ENCODE results near the gene PPP4R2. TPM values are rescaled to one million over a fixed set of nuclear protein-coding genes. Genes with fewer than 3 reads are reported as not detected.

Gene PPP4R2
- total and polyA plus RNA-seq, 5 experiments from 2014 or later: 28.3 to 65.1 (median 46.1) TPM

DNA sequence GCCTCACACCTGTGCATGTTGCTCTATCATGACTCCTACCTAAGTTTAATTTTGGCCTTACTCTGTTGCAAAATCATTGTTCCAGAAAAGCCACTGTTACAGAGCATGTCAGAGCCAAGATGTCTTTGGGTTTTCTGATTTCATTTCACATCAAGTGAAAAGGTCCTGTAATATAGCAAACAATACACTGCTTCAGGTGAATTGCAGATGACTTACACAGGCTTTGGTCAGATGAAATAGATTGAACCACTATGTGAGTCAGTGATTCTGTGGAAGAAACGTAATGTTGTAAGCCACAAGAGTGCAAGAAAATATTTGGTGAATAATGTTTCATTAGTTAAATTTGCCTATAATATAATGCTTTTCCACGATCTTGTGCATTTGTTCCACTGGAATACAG lies 87.6 kb downstream of the PPP4R2 start:
- Mint-ChIP-seq H3K9me3 (no peaks in the 10 kb centered on the region), H3K27ac (no peak overlapping the region), H3K36me3 (peaks cover 0 to 2% (median 0%) of the 10 kb centered on the region in 3 donors), H3K27me3 (no peaks in the 10 kb centered on the region), H3K4me1 (peaks cover 4 to 8% (median 7%) of the 10 kb centered on the region in 4 donors), H3K4me3 (no peak overlapping the region)
- no peak for ATAC-seq
- no peak for DNase-seq
- POLR2A ChIA-PET: no interaction called here

GRCh38 chr3:73086071-73086494 lies 89.5 kb downstream of the PPP4R2 start:
- peak; percentile 61 for ATAC-seq
- H3K4me3 Mint-ChIP-seq: peak overlapping the region; percentile 6 to 70 (median 32)
- H3K27ac Mint-ChIP-seq: peak overlapping the region in 2 of 10 donors; percentile 49 to 50
- H3K9me3 Mint-ChIP-seq: no peaks in the 10 kb centered on the region
- peak; percentile 19 to 70 (median 40) for DNase-seq
- POLR2A ChIA-PET: no interaction called here
- H3K27me3 Mint-ChIP-seq: no peaks in the 10 kb centered on the region
- H3K36me3 Mint-ChIP-seq: no peaks in the 10 kb centered on the region
- H3K4me1 Mint-ChIP-seq: peaks cover 4 to 8% (median 7%) of the 10 kb centered on the region in 4 donors

GRCh38 chr3:73094129-73094528 lies 97.5 kb downstream of the PPP4R2 start:
- Mint-ChIP-seq H3K4me1 (peaks cover 4 to 10% (median 8%) of the 10 kb centered on the region in 4 donors), H3K36me3 (no peaks in the 10 kb centered on the region), H3K4me3 (peak overlapping the region in 1 of 10 donors; percentile 1), H3K27ac (no peak overlapping the region), H3K27me3 (peaks cover 0 to 8% (median 0%) of the 10 kb centered on the region in 5 donors), H3K9me3 (peaks cover 0 to 3% (median 0%) of the 10 kb centered on the region in 9 donors)
- no peak for ATAC-seq
- no peak for DNase-seq
- POLR2A ChIA-PET: interaction anchor here (0.7 kb wide), 1 partner anchor 43 kb away, joined by 4 read pairs; no protein-coding TSS in a partner anchor

GRCh38 chr3:73094951-73095350 lies 98.3 kb downstream of the PPP4R2 start:
- Mint-ChIP-seq H3K27ac (no peak overlapping the region), H3K4me1 (peaks cover 4 to 10% (median 8%) of the 10 kb centered on the region in 4 donors), H3K4me3 (no peak overlapping the region), H3K27me3 (peaks cover 0 to 8% (median 0%) of the 10 kb centered on the region in 5 donors), H3K9me3 (peaks cover 0 to 3% (median 0%) of the 10 kb centered on the region in 9 donors), H3K36me3 (no peaks in the 10 kb centered on the region)
- DNase-seq (no peak), ATAC-seq (no peak)
- POLR2A ChIA-PET: no interaction called here

GRCh38 chr3:73096169-73096568 lies 99.6 kb downstream of the PPP4R2 start:
- POLR2A ChIA-PET: no interaction called here
- Mint-ChIP-seq H3K4me1 (peaks cover 4 to 10% (median 8%) of the 10 kb centered on the region in 4 donors), H3K9me3 (peaks cover 0 to 3% (median 0%) of the 10 kb centered on the region in 9 donors)

DNA sequence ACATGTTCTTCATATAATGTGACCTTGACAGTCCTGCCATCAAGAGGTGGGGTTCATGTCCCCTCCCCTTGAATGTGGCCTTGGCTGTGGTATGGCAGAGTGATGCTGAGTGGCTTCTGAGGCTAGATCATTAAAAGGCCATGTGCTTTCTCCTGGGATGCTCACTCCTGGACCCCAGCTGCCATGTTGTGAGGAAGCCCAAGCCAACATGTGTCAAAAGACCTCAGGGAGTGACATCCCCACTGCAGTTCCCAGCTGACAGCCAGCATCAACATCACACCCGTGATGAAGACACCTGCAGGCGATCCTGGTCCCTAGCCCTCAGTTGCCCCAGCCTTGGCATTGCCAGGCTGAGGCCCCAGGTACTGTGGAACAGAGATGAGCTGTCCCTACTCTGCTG lies 101.4 kb downstream of the PPP4R2 start:
- no peaks in the 10 kb centered on the region for H3K36me3 Mint-ChIP-seq

More at GRCh38 chr3:73096169-73096568, 99.6 kb downstream of the PPP4R2 start:
- Mint-ChIP-seq H3K27ac (no peak overlapping the region), H3K36me3 (no peaks in the 10 kb centered on the region), H3K27me3 (peaks cover 0 to 8% (median 2%) of the 10 kb centered on the region in 5 donors), H3K4me3 (no peak overlapping the region)
- ATAC-seq (no peak), DNase-seq (no peak)

DNA sequence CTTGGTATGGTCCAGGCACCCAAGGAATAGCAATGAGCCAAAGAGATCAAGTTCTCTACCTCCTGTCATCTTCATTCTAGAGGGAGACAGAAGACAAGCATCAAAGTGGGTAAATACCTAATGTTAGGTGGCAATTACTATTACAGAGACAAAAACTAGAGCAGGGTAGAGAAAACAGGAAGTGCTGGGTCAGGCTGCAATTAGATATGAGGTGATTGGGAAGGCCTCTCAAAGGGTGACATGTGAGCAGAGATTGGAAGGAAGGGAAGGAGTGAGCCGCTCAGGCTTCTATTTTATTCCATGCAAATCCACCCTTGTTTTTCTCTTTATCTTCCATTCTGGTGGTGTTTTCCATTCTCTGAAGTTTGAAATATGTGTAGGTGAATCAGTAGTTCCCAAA lies 102.3 kb downstream of the PPP4R2 start:
- Mint-ChIP-seq H3K27me3 (peaks cover 0 to 8% (median 2%) of the 10 kb centered on the region in 5 donors), H3K4me1 (peaks cover 4 to 10% (median 8%) of the 10 kb centered on the region in 4 donors), H3K36me3 (no peaks in the 10 kb centered on the region), H3K4me3 (no peak overlapping the region), H3K9me3 (peaks cover 0 to 3% (median 0%) of the 10 kb centered on the region in 9 donors), H3K27ac (no peak overlapping the region)
- DNase-seq (no peak), ATAC-seq (no peak)
- POLR2A ChIA-PET: no interaction called here

More for the DNA sequence above, 101.4 kb downstream of the PPP4R2 start:
- no peak overlapping the region for H3K4me3 Mint-ChIP-seq
- no peak for DNase-seq
- peaks cover 0 to 3% (median 0%) of the 10 kb centered on the region in 9 donors for H3K9me3 Mint-ChIP-seq
- H3K27me3 Mint-ChIP-seq: peaks cover 0 to 8% (median 2%) of the 10 kb centered on the region in 5 donors
- peaks cover 4 to 10% (median 8%) of the 10 kb centered on the region in 4 donors for H3K4me1 Mint-ChIP-seq
- POLR2A ChIA-PET: no interaction called here
- no peak for ATAC-seq
- no peak overlapping the region for H3K27ac Mint-ChIP-seq

DNA sequence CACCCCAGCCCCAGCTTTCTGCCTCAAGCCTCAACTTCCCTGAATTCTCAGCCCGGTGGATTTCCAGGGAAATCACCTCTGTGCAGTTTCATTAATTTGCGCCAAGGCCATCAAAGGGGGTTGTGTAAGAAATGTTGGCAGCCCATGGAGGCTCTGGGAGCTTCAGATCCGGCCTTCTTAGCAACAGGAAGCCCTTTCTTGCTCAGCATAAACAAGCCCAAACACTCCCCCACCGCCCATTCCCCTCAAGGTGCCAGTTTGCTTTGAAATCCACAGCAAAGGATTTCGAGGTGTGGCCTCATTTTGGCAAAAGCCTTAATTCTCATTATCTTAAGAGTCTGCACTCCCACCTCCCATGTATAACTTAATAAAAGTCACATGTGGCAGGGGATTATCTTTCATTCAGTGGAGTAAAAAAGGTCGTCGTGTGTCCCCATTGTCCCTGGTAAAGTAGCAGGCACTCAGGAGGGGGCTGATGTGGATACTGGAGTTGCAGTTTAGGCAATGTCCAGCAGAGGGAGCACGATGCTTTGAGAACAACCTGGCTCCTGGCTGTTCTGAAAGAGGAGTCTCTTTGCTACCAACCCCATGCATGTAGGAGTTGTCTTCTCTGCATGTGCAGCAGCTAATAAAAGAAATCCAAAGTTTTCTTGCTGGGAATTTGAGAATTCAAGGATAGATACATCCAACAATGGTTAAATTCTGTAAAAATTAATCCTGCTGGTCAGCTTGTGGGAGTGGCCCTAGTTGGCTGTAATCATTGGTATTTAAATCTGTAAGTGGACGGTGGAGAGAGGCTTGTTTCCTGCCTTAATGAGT lies 104.3 kb downstream of the PPP4R2 start:
- Mint-ChIP-seq H3K27ac (no peak overlapping the region), H3K36me3 (no peaks in the 10 kb centered on the region), H3K27me3 (peaks cover 0 to 5% (median 2%) of the 10 kb centered on the region in 5 donors), H3K9me3 (peaks cover 0 to 3% (median 0%) of the 10 kb centered on the region in 9 donors), H3K4me3 (no peak overlapping the region), H3K4me1 (no peaks in the 10 kb centered on the region)
- ATAC-seq (peak; percentile 68 to 74), DNase-seq (peak; percentile 44 to 83 (median 68))
- POLR2A ChIA-PET: no interaction called here

- H3K4me3 Mint-ChIP-seq: no peak overlapping the region
- POLR2A ChIA-PET: interaction anchor here (0.6 kb wide), 1 partner anchor 396 kb away, joined by 4 read pairs; no protein-coding TSS in a partner anchor
- no peak for ATAC-seq
Measured at GRCh38 chr3:73101881-73102280, 105.3 kb downstream of the PPP4R2 start.

DNA sequence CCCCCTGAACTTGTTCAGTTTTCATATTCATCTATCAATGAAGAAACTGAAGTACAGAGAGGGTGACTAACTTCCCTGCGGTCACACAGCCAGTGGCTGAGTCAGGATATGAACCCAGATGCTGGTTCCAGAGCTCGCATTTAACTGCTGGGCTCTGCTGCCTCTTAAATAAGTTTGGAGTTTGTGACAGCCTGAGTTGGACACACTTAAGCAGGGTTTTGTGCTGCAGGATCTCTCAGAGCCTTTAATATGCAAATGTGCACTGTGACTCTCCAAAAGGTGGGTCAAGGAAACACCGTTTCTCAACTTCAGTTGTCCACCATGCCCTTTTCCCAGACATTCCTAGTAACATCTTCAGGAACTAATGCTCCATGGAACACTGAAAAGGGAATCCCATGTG lies 110.6 kb downstream of the PPP4R2 start:
- Mint-ChIP-seq H3K27ac (peak overlapping the region in 1 of 10 donors; percentile 7), H3K27me3 (peaks cover 8 to 25% (median 13%) of the 10 kb centered on the region in 5 donors), H3K9me3 (no peaks in the 10 kb centered on the region), H3K4me3 (no peak overlapping the region), H3K36me3 (no peaks in the 10 kb centered on the region), H3K4me1 (no peaks in the 10 kb centered on the region)
- DNase-seq: no peak
- POLR2A ChIA-PET: no interaction called here
- ATAC-seq: no peak

More at GRCh38 chr3:73101881-73102280, 105.3 kb downstream of the PPP4R2 start:
- Mint-ChIP-seq H3K4me1 (no peaks in the 10 kb centered on the region), H3K36me3 (no peaks in the 10 kb centered on the region), H3K9me3 (peaks cover 0 to 3% (median 0%) of the 10 kb centered on the region in 9 donors), H3K27me3 (peaks cover 0 to 2% (median 2%) of the 10 kb centered on the region in 5 donors), H3K27ac (no peak overlapping the region)
- no peak for DNase-seq

GRCh38 chr3:73107676-73108187 lies 111.1 kb downstream of the PPP4R2 start:
- DNase-seq (no peak), ATAC-seq (no peak)
- POLR2A ChIA-PET: no interaction called here
- H3K27me3 Mint-ChIP-seq: peaks cover 8 to 26% (median 14%) of the 10 kb centered on the region in 5 donors
- H3K36me3 Mint-ChIP-seq: no peaks in the 10 kb centered on the region
- H3K4me1 Mint-ChIP-seq: no peaks in the 10 kb centered on the region
- no peak overlapping the region for H3K27ac Mint-ChIP-seq
- no peaks in the 10 kb centered on the region for H3K9me3 Mint-ChIP-seq
- no peak overlapping the region for H3K4me3 Mint-ChIP-seq

- no peaks in the 10 kb centered on the region for H3K9me3 Mint-ChIP-seq
Measured at GRCh38 chr3:73108750-73109149, 112.1 kb downstream of the PPP4R2 start.

DNA sequence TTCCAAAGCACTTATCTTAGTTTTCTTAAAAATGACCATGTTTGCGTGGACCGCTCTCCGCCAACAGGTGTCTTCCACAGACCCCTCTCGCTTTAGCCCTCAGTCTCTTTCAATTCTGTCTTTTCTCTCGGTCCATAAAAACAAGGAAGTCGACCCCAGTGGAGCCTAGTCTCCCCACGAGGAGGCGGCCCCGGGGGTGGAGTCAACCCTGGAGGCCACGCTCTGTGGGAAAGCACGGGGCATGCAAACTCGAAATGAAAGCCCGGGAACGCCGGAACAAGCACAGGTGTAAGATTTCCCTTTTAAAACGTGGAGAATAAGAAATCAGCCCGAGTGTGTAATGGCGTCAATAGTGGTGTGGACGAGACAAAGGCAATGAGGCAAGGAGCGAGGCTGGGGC lies 113.9 kb downstream of the PPP4R2 start:
- no peak overlapping the region for H3K27ac Mint-ChIP-seq
- POLR2A ChIA-PET: no interaction called here
- ATAC-seq: no peak
- H3K36me3 Mint-ChIP-seq: no peaks in the 10 kb centered on the region
- no peak overlapping the region for H3K4me3 Mint-ChIP-seq
- DNase-seq: no peak
- H3K4me1 Mint-ChIP-seq: no peaks in the 10 kb centered on the region
- H3K27me3 Mint-ChIP-seq: peaks cover 8 to 26% (median 17%) of the 10 kb centered on the region in 5 donors
- H3K9me3 Mint-ChIP-seq: no peaks in the 10 kb centered on the region

More at GRCh38 chr3:73108750-73109149, 112.1 kb downstream of the PPP4R2 start:
- H3K27ac Mint-ChIP-seq: no peak overlapping the region
- H3K4me3 Mint-ChIP-seq: no peak overlapping the region
- ATAC-seq (no peak), DNase-seq (no peak)
- no peaks in the 10 kb centered on the region for H3K36me3 Mint-ChIP-seq
- H3K27me3 Mint-ChIP-seq: peaks cover 8 to 26% (median 14%) of the 10 kb centered on the region in 5 donors
- POLR2A ChIA-PET: no interaction called here
- no peaks in the 10 kb centered on the region for H3K4me1 Mint-ChIP-seq
